NK-92 treated with Interleukin-12 subunit alpha and Interleukin-12 subunit beta, amount 100 ng/mL, for 24 hours (cell line): ENCODE measurements around the gene PNKP.
A peak's percentile ranks its signal among the peaks of the same experiment; 100 is the strongest.

Experiments
- DNase-seq: peaks from one replicate; lab custom pipeline; 2025; lab: John Stamatoyannopoulos, UW

Gene PNKP

DNA sequence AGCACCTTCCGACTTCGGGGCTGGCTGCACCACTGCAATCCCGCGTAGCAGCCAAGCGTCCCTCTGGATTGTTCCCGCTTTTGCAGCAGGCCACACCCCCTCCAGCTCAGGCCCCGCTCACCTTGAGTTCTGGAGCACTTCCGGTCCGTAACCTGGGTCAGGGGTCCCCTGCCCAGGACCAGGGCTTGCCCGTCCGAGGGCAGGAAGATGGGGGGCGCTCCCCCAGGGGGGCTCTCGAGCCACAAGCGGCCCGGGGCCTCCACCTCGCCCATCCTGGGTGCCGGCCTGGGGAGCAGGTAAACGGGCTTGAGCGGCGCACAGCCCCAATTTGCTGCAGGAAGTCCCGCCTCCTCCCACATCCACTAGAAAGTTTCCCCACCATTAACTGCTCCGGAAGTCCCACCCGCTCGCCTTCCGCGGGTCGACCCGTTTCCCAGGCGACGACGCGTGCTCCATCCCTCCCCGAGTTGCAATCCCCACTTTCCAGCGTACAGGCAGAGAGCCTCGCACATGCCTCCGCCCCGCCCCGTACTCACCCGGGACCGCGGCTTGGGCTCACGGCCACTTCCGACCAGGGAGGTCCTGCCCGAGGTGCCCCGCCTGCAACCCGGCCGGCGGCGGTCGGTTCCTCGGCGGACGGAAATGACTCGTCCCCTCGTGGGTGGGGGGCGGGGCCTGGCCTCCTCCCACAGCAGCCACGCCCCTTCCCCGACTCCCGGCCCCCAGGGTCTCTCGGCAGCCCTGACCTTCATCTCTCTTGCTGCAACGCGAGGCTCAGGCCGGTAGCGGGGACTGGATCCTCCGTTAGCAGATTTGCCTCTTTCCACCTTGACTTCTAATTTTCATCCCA is at the start of gene PNKP:
Gene PNKP (minus strand): TSS at position 644 of the 850 bp plus-strand sequence. CDS start 372 bp downstream, at position 272.
- peak; percentile 97 for DNase-seq

DNA sequence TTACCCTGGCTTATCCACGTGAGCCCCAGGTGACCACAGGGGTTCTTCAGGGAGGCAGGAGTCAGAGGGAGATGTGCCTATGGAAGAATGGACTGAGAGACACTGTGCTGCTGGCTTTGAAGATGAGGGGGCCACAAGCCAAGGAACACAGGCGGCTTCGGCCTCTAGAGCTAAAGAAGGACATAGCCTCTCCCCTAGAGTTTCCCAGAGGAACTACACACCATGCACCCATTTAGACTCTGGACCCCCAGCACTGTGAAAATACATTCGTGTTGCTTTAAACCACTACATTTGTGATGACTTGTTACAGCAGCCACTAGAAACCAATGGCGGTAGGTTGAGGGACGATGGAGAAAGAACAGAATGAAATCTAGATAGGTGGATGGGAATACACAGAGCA is 47.9 kb upstream of the PNKP start:
- DNase-seq: no peak

- no peak for DNase-seq
Measured at GRCh38 chr19:49913720-49914119, 46.3 kb upstream of the PNKP start.

DNA sequence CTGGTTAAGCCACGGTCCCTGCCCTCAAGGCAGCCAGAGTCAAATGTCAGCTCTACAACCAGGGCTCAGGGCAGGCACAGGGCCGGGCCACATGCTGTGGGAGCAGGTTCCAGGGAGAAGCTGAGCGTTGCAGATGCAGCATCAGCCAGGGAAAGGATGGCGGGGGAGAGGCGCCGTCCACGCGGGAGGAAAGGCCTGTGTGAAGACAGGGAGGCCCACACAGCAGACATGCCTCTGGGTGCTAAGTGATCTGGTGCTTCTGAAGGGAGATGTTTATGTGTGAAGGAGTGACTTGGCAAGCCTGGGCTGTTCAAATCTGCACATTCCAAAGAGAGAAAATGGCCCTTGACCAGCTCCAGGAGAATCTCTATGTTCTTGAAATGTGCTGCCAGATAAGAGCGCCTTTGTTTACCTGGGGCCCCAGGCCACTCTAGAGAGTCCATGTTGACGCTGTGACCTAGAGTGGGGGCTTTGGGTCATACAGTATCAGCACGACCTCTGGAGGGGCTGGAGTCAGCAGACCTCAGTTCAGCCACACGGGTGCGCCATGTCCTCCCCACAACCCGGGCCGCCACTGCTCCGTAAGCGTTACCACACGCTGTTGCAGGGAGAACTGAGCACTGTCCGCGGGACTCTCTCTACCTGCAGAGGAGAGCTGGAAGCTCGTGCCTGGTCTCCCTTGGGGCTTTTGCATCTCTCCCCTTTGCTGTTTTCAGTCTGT is 45.7 kb upstream of the PNKP start:
- DNase-seq: no peak

GRCh38 chr19:49911381-49912145 is 44.2 kb upstream of the PNKP start:
- no peak for DNase-seq

GRCh38 chr19:49910179-49910578 is 42.8 kb upstream of the PNKP start:
- DNase-seq: no peak

- no peak for DNase-seq
Measured at GRCh38 chr19:49908480-49909420, 41.4 kb upstream of the PNKP start.

DNA sequence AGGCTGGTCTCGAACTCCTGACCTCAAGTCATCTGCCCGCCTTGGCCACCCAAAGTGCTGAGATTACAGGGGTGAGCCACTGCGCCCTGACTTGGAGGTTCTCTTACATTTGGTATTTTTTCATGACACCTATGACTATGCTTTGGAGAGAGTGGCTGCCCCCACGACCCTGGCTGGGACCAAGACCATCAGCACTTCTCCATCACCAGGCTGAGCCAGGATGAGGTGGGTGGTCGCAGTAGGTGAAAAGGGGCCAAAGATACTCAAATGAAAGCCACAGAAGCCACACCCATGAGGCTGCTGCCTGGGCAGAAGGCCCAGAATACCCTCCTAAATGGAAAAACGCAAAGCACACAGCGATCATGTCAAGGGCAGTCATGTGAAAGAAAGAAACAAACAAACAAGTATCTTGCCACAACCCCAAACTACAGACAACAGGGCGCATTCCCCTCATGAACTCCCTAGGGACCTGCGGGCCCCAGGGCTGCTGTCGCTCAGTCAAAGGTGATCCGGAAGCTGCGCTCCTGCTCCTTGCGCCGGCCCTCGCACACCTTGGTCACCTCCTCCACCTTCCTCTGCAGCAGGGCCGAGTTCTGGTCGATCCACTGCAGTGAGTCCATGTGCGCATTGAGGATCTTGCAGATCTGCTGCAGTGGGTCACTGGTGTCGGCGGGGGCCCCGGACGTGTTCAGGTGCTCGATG is 40.5 kb upstream of the PNKP start:
- DNase-seq: no peak

DNA sequence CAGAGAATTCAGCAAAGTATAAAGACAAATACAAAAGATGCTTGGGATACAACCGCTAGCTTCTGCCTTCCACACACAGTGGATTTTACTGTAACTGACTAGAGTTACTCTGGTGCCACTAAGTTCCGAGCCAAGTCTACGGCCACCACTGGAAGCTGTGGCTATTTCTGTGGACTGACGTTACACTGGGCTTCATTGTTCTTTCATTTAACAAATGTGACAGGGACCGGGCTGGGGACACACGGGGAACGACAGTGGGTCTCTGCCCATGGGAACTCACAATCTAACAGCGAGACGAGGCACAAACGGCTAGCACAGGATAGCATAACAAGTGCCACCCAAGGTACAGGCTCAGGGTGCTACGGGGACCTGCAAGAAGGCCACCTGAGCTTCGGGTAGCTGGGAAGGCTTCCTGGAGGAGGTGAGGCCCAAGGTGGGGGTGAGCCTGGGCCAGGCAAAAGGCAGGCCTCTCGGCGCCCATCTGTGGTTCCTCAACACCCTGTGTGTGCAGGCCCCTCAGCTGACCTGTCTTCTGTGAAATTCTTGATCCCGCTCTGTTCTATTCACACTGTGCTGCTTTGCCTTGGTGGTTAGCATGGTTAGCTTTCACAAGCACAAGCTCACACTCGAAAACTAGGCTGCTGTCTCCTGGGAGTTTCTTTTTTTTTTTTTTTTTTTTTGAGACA is 39.6 kb upstream of the PNKP start:
- no peak for DNase-seq

DNA sequence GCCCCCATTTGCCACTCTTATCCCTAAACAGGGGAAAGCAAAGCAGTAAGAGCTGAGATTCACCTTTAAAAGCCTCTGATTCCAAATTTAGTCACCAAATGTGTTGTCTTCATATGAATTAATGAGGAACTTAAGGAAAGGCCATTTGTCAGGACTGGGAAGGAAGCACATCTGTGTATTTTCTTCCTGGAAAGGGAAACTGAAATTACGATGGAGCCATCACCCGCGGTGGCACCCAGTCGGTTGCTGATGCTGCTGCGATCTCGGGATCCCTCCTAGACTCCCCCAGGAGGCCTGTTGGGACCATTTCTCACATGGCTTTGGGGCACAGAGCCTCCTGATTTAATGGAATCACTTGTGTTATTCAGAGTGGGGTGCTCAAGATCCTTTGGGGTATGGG is 36.8 kb upstream of the PNKP start:
- no peak for DNase-seq

GRCh38 chr19:49896863-49897621 is 29.7 kb upstream of the PNKP start, which contains the start of gene IL4I1:
TSS of gene IL4I1 (minus strand) at chr19:49896887. CDS start at chr19:49896160, 727 bp downstream.
- no peak for DNase-seq

- DNase-seq: no peak
Measured at GRCh38 chr19:49895566-49896297, 28.4 kb upstream of the PNKP start.

DNA sequence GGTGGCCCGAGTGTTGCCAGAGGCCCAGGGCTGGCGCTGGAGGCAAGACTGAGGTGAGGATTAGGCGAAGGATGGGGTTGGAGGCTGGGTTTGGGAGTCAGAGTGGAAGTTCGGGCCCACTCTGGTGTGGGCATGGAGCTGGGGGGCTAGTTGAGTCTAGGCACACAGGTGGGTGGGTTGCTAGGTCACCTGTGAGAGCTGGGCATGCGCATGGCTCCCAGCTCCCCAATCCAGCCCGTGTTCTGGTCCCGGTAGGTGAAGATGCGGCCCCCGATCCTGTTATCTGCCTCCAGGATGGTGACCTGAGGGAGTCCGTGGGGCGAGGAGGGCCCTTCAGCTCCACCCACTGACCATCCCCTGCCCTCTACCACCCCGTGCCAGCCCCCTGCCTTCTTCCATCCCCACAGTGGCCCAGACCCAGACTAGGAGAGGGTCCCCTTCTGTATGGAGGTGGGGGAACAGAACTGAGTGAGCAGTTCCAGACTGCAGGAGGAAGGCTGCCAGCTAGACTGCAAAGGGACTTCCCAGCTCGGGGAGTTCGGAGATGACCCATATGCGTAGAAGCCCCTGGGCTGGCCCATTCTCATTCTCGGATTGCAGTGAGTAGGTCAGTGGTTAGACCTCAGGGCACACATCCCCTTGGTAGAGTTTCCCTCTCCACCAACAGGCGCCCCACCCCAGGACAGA is 27.6 kb upstream of the PNKP start:
- DNase-seq: no peak

DNA sequence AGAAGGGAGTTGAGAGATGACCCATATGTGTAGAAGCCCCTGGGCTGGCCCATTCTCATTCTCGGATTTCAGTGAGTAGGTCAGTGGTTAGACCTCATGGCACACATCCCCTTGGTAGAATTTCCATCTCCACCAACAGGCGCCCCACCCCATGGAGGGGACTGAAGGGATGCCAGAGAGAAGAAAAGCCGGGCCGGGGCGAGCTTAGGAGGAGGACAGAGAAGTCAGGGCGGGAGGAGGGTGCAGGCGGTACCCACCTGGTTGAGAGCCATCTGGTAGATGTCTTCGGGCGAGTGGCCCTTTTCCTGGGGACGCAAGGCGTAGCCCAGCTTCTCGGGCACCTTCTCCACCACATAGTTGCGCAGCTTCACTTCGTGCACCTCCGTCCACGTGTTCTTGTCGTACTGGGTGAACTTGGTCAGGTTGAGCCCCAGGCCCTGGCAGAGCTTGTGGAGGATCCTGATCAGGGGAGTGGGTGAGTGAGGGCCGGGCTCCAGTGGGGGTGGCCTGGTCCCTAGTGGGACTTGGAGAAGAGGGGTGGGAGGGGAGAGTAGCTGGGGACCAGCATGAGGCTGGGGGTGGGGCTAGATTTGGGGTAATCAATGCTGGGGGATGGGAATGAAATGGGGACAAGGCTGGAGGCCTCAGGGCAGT is 26.8 kb upstream of the PNKP start:
- DNase-seq: no peak

DNA sequence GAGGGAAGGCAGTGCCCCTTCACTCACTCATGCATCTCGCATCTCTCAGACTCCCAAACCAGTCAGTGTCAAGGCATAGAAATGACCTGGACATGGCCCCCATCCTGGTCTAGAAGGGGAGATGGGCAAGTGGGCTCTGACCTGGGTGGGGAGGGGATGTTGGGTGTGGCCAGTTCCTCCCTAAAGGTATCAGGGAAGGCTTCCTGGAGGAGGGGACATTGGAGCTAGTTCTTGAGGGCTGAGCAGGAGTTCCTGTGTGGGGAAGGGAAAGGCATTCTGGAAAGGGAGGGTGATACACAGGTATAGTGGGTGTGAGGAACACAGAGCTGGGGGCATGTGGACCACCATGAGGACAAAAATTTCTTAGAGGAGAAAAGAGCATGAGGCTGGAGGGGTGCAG is 25.3 kb upstream of the PNKP start:
- DNase-seq: no peak

- no peak for DNase-seq
Measured at GRCh38 chr19:49891393-49891792, 24.0 kb upstream of the PNKP start.
